B cell (primary cell): ENCODE results near the gene PSMA2. TPM values are rescaled to one million over a fixed set of nuclear protein-coding genes. Genes with fewer than 3 reads are reported as not detected.

Source experiments
- ATAC-seq: fragments of 200-7000 bp; cut with Tn5 transposase; one replicate; pipeline ENCODE4 v1.10.0; 2021; ENCODE audit warnings: low read depth, mild to moderate bottlenecking, moderate number of reproducible peaks, moderate library complexity
- CTCF ChIA-PET: fragments of 350-600 bp; sonication (Branson Sonifier 250); formaldehyde crosslinking; loops from one replicate; lab custom pipeline; 2021; ENCODE audit warnings: antibody characterized with exemption, inconsistent platforms; lab: Charles Lee
- POLR2A ChIA-PET: fragments of 350-600 bp; sonication (Branson Sonifier 250); formaldehyde crosslinking; loops from one replicate; lab custom pipeline; 2021; ENCODE audit warnings: antibody characterized with exemption; lab: Charles Lee
- DNase-seq: peaks from one replicate; pipeline ENCODE4 v3.0.0; 2013
- H2AFZ ChIP-seq: 2 replicates; pipeline ENCODE4 v1.6.1; 2012; ENCODE audit warnings: mild to moderate bottlenecking, low read depth, low read length; ENCODE audit not compliant: insufficient read depth, poor library complexity, severe bottlenecking
- H3K27ac ChIP-seq, 2 donors: 1 replicate in 1 of 2; 2 replicates in 1 of 2; pipeline ENCODE4 v1.5.1; 2012 to 2013; ENCODE audit warnings: low read length in 2 of 2, mild to moderate bottlenecking in 2 of 2, moderate library complexity in 1 of 2
- H3K27me3 ChIP-seq, 4 experiments: fragments of 200-600 bp in 1 of 4; sonication (generic) in 1 of 4; replicated peaks in 1 of 4; 1 replicate in 2 of 4; 2 replicates in 2 of 4; pipeline versions ENCODE4 v1.6.1 to v1.7.0; 2013 to 2016; ENCODE audit warnings: low read length in 3 of 4, mild to moderate bottlenecking in 2 of 4, mixed read lengths in 1 of 4, moderate library complexity in 1 of 4; ENCODE audit not compliant: insufficient read depth in 4 of 4, control insufficient read depth in 3 of 4; ENCODE audit errors: control extremely low read depth in 1 of 4
- H3K36me3 ChIP-seq, 2 experiments: replicated peaks in 1 of 2; 1 replicate in 1 of 2; 2 replicates in 1 of 2; pipeline versions ENCODE4 v1.6.1 to v1.7.1; 2013; ENCODE audit warnings: low read length in 1 of 2; ENCODE audit not compliant: insufficient read depth in 2 of 2, control insufficient read depth in 1 of 2; ENCODE audit errors: control extremely low read depth in 1 of 2, extremely low read depth in 1 of 2
- H3K4me1 ChIP-seq, 2 donors: fragments of 200-600 bp in 1 of 2; sonication (generic) in 1 of 2; 1 replicate in 1 of 2; 2 replicates in 1 of 2; pipeline versions ENCODE4 v1.5.1 to v1.6.1; 2013 to 2017; ENCODE audit warnings: low read length in 2 of 2; ENCODE audit not compliant: control insufficient read depth in 2 of 2, insufficient read depth in 2 of 2
- H3K4me2 ChIP-seq: replicated peaks from 2 replicates; pipeline ENCODE3; 2012; ENCODE audit warnings: mild to moderate bottlenecking, low read depth, low read length; ENCODE audit not compliant: poor library complexity, severe bottlenecking
- H3K4me3 ChIP-seq, 5 experiments: fragments of 200-600 bp in 1 of 5; sonication (generic) in 1 of 5; 1 replicate in 3 of 5; 2 replicates in 2 of 5; pipeline versions ENCODE4 v1.5.1 to v1.7.0; 2011 to 2016; ENCODE audit warnings: low read length in 4 of 5, mild to moderate bottlenecking in 4 of 5, low read depth in 2 of 5, control low read depth in 1 of 5, moderate library complexity in 1 of 5; ENCODE audit not compliant: insufficient read depth in 1 of 5; ENCODE audit errors: control extremely low read depth in 1 of 5, extremely low read depth in 1 of 5
- H3K79me2 ChIP-seq: fragments of 200-600 bp; sonication (generic); one replicate; pipeline ENCODE4 v1.6.0; 2016; ENCODE audit warnings: low read length; ENCODE audit not compliant: control insufficient read depth, insufficient read depth
- H3K9ac ChIP-seq: fragments of 200-600 bp; sonication (generic); 2 replicates; pipeline ENCODE4 v1.6.1; 2017; ENCODE audit warnings: mild to moderate bottlenecking, low read length, moderate library complexity
- H3K9me3 ChIP-seq, 3 donors: one replicate each; pipeline versions ENCODE4 v1.6.1 to v1.7.1; 2013; ENCODE audit warnings: low read length in 2 of 3; ENCODE audit not compliant: control insufficient read depth in 2 of 3, insufficient read depth in 1 of 3; ENCODE audit errors: control extremely low read depth in 1 of 3
- H4K20me1 ChIP-seq: 2 replicates; pipeline ENCODE4 v1.6.0; 2012; ENCODE audit warnings: mild to moderate bottlenecking, low read length; ENCODE audit not compliant: insufficient read depth, control insufficient read depth, poor library complexity, severe bottlenecking
- H3K27ac Mint-ChIP-seq: one replicate; pipeline ENCODE4 v1.8.0; 2021; ENCODE audit warnings: mixed read lengths
- H3K27me3 Mint-ChIP-seq: one replicate; pipeline ENCODE4 v1.8.0; 2021; ENCODE audit warnings: mixed read lengths
- H3K4me1 Mint-ChIP-seq: one replicate; pipeline ENCODE4 v1.8.0; 2021; ENCODE audit warnings: mixed read lengths
- H3K4me3 Mint-ChIP-seq: one replicate; pipeline ENCODE4 v1.8.0; 2021; ENCODE audit warnings: mixed read lengths
- H3K9me3 Mint-ChIP-seq: one replicate; pipeline ENCODE4 v1.8.0; 2022; ENCODE audit warnings: mixed read lengths; ENCODE audit not compliant: insufficient read depth
- CTCF ChIP-seq: fragments of 200-600 bp; IDR thresholded peaks from one replicate; pipeline ENCODE4 v1.8.0; 2022; ENCODE audit warnings: antibody characterized with exemption, mild to moderate bottlenecking
- EZH2 ChIP-seq: IDR thresholded peaks from 2 replicates; pipeline ENCODE4 v1.6.1; 2012; ENCODE audit warnings: borderline replicate concordance, low read depth, mild to moderate bottlenecking, moderate library complexity, low read length; ENCODE audit not compliant: insufficient read depth, poor library complexity, severe bottlenecking
- WGBS: methylation state at CpG from one replicate; pipeline ENCODE4 v1.1.5; 2013; ENCODE audit warnings: missing lambda C conversion rate; ENCODE audit not compliant: insufficient coverage; 5-methylcytosine and 5-hydroxymethylcytosine counted together
- intact Hi-C: fragments of 100-400 bp; cut with micrococcal nuclease; formaldehyde crosslinking; loops from one replicate; pipeline ENCODE4 v1.10.0; 2022
- polyA plus RNA-seq: library from polyadenylated mRNA; depleted of rRNA; stranded (reverse); fragments of >200 nt; gene quantifications from 2 replicates; pipeline ENCODE4 v1.2.3, GENCODE V29; 2012
- total RNA-seq, 2 donors: library from RNA; stranded (reverse); fragments of 120-200 nt in 1 of 2; gene quantifications; 1 replicate in 1 of 2; 2 replicates in 1 of 2; pipeline versions ENCODE4 v1.2.3 to v1.2.4, GENCODE V29; 2013 to 2022

Gene PSMA2
- total and polyA plus RNA-seq, 2 donors (not counting 1 experiment from before 2014, with no cell fraction given) = 26.3 to 47.8 TPM

DNA sequence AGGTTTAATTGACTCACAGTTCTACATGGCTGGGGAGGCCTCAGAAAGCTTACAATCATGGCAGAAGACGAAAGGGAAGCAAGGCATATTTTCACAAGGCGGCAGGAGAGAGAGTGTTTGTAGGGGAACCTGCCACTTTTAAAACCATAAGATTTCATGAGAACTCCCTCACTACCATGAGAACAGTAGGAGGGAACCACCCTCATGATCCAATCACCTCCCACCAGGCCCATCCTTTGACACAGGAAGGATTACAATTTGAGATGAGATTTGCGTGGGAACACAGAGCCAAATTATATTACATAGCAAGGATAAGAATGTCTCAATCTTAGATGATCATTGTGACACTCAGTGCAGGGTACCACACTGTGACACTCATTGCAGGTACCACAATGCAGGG lies 44.4 kb upstream of the PSMA2 start:
- H2AFZ ChIP-seq = no peak overlapping the region
- intact Hi-C loops = no loop called here
- no peak overlapping the region for H3K27ac ChIP-seq
- no peak overlapping the region for H3K4me3 ChIP-seq
- H4K20me1 ChIP-seq = no peaks in the 10 kb centered on the region
- H3K36me3 ChIP-seq = no peaks in the 10 kb centered on the region
- WGBS = no CpG with 5 or more reads among the region's 3 CpGs
- Mint-ChIP-seq H3K4me3 (no peak overlapping the region), H3K27me3 (peaks cover 26% of the 10 kb centered on the region), H3K27ac (no peak overlapping the region), H3K9me3 (no peaks in the 10 kb centered on the region), H3K4me1 (no peaks in the 10 kb centered on the region)
- H3K27me3 ChIP-seq = peaks cover 0 to 2% (median under 1%) of the 10 kb centered on the region in 4 experiments
- TF ChIP-seq CTCF = no peak
- no peak overlapping the region for H3K9ac ChIP-seq
- CTCF ChIA-PET = no interaction called here
- H3K4me1 ChIP-seq = no peaks in the 10 kb centered on the region
- DNase-seq (no peak), ATAC-seq (no peak)
- H3K79me2 ChIP-seq = no peaks in the 10 kb centered on the region
- POLR2A ChIA-PET = no interaction called here
- H3K9me3 ChIP-seq = no peaks in the 10 kb centered on the region
- no peak overlapping the region for H3K4me2 ChIP-seq

DNA sequence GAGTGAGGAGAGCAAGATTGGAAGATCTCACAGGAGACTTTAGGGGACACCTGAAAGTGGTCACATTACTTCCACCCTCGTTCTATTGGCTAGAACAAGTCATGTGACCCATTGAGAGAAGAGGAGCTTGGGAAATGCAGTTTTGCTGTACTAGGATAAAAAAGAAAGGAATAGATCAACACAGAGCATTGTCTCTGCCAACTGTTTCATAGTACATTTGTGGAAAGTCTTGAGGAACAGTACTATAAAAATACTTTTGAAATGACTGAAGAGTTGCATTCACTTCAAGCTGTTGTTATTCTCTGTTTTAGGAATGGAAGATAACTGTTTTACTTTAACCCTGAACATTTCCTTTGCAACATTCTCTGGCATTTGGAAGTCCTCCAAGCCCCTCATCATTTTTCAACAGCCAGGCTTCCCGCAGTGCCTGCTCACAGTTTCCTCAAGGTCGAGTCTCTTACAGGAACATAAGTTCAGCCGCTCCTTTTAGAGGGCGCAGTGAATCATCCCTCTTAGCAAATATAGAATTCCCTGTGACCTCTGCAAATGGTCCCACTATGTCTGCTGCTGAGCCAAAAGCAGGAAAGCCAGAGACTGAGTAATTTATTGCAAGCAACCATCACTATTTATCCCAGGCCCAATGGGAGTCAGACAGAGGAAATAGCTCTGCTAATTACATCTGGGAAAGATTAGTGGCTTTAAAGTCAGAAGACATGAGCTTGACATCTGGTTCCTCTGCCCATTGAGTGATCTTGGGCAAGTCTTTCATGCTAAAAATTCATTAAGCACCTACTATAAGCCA lies 40.9 kb upstream of the PSMA2 start:
- no peaks in the 10 kb centered on the region for H3K9me3 ChIP-seq
- H4K20me1 ChIP-seq = no peaks in the 10 kb centered on the region
- Mint-ChIP-seq H3K4me1 (no peaks in the 10 kb centered on the region), H3K27ac (no peak overlapping the region), H3K27me3 (peaks cover 19% of the 10 kb centered on the region), H3K9me3 (no peaks in the 10 kb centered on the region), H3K4me3 (no peak overlapping the region)
- H3K4me1 ChIP-seq = no peaks in the 10 kb centered on the region
- no peak for DNase-seq
- H3K9ac ChIP-seq = no peak overlapping the region
- no peaks in the 10 kb centered on the region for H3K36me3 ChIP-seq
- ATAC-seq = no peak
- intact Hi-C loops = no loop called here
- CTCF ChIA-PET = interaction anchor here (0.7 kb wide), 1 partner anchor 1169 kb away, joined by 3 read pairs; no protein-coding TSS in a partner anchor
- peaks cover 0 to 2% (median under 1%) of the 10 kb centered on the region in 4 experiments for H3K27me3 ChIP-seq
- 88% methylated on average over 3 of the region's 5 CpGs for WGBS
- H3K4me3 ChIP-seq = no peak overlapping the region
- no peak overlapping the region for H2AFZ ChIP-seq
- TF ChIP-seq EZH2 = no peak
- no peak for TF ChIP-seq CTCF
- no peak overlapping the region for H3K27ac ChIP-seq
- POLR2A ChIA-PET = no interaction called here
- H3K79me2 ChIP-seq = no peaks in the 10 kb centered on the region
- no peak overlapping the region for H3K4me2 ChIP-seq
